HG03520 (cell line): ENCODE measurements around the gene ADCY6.

Source experiments
- ATAC-seq: cut with Tn5 transposase; IDR thresholded peaks from one replicate; pipeline ENCODE4 v1.9.1; 2021; ENCODE audit warnings: mild to moderate bottlenecking, moderate library complexity; ENCODE audit not compliant: unreplicated experiment

Gene ADCY6

DNA sequence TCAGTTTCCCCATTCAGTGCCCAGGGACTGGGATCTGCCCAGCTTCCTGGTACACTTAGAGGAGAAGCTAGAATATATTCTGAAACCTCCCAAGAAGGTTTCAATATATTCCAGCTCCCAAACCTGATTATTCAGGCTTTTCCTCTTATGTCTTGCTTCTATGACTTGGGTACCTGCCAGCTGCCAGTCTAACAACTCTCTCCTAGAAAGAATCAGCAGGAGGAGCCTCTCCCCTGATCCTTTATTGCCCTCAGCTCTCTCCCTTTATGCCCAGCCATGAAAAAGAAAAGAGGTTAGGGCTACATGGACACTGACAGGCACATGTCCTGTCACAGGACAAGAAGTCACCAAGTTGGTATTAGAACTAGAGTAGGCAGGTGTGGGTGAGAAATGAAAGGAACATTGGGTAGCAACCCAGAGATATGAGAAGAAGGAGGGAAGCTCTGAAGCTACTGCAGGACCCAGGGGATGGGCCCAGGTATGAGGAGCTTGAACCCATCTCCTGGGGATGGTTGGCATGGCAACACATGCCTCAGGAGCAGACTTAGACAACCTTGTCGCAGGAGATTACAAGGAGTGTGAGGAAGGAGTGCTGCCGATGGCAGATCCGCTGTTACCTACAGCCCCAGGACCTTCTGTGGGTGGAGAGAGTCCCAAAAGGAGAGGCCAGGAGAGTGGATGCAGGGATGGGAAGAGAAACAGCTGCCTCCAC, 27.4 kb upstream of the ADCY6 start:
- no peak for ATAC-seq

- ATAC-seq = no peak
These were observed 26.5 kb upstream of the ADCY6 start for GRCh38 chr12:48815126-48816110.

DNA sequence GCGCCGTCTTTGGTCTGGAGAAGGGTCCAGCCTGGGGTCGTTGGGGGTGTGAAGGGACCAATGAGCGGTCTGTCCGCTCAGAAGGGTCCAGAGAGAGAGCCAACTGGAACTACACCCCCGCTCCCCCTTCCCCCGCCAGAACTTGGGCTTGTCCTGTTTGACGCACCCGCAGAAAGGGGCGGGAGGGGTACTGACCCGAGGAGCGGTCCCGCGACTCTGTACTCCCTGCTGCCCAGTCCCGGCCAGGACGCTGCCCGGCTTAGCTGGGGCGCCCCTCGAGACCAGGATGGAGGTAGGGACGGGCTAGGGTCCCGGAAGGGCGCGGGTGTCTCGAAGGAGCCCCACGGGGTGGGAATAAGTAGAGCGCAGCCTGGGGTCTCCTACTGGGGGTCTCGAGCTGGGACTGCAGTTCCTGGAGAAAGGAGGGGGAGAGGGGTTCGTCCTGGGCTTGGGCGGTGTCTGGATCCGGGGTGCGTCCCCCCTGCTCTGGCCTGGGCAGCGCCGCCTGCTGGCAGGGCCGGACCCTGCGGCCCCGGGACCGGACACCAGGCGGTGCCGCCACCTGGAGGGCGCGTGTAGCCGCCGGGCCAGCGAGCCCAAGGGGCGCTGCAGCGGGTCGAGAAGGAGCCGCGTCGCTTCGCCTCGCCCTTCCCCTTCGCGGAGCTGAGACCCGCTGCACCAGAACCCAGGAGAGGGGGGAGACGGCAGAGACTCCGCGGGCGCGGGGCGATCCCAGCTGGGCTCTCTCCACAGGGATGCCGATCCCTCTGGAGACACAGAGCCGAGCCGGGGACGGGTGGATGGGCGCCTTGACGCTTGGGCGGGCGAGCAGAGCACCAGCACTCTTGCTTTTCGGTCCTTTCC, 25.6 kb upstream of the ADCY6 start:
- ATAC-seq = peak; percentile 70

GRCh38 chr12:48813465-48814261, 24.8 kb upstream of the ADCY6 start:
- ATAC-seq = no peak

DNA sequence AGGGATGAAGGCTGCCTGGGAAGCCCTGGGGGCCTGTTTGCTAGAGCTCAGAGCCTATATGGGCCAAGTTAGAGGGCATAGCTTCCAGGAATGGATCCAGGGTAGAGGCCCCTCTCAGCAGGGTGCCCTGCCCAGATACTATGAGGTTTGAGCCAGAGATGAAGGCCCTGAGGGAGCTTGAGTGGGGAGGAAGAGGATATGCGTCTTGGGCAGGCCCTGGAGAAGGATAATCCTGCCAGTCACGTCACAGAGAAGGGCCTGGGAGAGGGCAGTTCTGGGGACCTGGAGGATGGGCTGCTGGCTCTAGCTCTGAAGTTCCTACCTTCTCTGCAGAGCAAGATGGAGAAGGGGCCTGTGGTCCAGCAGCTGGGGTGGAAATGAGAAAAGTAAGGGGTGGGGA, 23.5 kb upstream of the ADCY6 start:
- no peak for ATAC-seq

- no peak for ATAC-seq
These were observed 22.7 kb upstream of the ADCY6 start for GRCh38 chr12:48811437-48812090.

- no peak for ATAC-seq
These were observed 22.1 kb upstream of the ADCY6 start for GRCh38 chr12:48810903-48811431.

DNA sequence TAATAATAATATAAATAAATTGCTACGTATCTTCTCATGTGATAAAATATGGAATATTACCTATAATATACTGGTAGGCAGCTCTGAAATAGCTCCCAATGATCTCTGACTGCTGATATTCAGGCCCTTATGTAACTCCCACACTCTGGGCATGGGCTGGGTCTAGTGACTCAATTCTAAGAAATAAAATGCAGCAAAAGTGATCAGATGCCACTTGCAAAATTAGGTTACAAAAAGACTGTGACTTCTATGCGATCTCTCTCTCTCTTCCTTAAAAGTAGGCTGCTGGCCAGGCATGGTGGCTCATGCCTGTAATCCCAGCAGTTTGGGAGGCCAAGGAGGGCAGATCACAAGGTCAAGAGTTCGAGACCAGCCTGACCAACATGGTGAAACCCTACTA, 19.1 kb upstream of the ADCY6 start:
- no peak for ATAC-seq

GRCh38 chr12:48803675-48804074, 14.8 kb upstream of the ADCY6 start:
- no peak for ATAC-seq

GRCh38 chr12:48800971-48801370, 12.1 kb upstream of the ADCY6 start:
- ATAC-seq = no peak

GRCh38 chr12:48800457-48800856, 11.6 kb upstream of the ADCY6 start:
- ATAC-seq = no peak

GRCh38 chr12:48796976-48797375, 8.1 kb upstream of the ADCY6 start:
- ATAC-seq = no peak

- no peak for ATAC-seq
These were observed 6.9 kb upstream of the ADCY6 start for GRCh38 chr12:48795550-48796455.

DNA sequence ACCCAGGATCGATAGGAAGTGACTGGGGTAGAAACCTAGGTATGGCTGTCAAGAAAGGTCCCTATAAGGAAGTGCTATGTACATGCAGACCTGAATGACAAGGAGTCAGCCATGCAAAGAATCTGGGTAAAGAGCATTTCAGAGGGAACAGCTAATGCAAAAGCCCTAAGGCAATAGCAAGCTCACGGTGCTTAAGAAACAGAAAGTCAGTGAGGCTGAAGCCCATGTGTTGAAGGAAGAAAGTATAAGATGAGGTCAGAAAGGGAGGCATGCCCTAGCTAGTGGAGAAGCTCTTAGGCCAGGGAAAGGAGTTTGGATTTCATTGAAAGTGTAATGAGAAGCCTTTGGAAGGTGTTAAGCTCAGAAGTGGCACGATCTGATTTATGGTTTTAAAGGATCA, 6.0 kb upstream of the ADCY6 start:
- no peak for ATAC-seq

DNA sequence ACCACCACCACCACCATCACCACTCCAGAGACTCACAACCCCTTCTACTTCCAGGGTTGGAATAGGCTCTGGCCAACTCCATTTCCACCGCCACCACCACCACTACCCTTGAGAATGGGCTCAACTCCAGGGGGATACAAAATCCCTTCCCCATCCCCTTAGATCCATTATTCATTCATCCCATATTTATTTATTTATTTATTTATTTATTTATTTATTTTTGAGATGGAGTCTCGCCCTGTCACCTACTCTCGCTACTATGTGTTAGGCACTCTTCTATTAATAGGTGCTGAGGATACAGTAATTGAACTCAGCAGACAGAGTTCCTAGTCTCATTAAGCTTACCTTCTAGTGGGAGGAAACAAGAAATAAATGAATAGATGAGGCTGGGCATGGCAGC, 4.8 kb upstream of the ADCY6 start:
- ATAC-seq = no peak

DNA sequence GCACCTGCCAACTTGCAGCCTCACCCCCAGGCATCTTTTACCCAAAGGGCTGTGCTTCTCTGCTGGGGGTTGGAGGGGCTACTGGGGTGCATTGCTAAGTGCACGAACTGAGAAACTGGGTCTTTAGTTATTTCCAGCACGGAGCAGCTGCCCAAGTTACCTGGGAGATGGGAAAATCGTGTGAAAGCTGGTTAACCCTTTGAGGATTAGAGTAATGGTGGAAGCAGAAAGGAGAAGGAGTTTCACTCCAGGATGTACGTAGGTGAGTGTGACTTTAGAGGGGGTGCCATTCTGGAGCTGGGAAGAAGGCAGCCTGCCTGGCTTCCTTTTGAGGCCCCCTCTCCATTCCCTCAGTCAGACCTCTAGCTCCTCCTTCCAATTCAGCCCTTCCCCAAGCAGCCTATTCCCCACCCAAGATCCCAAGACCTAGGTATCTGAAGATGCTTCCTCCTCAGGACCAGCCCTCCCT, 1.0 kb upstream of the ADCY6 start:
- no peak for ATAC-seq

DNA sequence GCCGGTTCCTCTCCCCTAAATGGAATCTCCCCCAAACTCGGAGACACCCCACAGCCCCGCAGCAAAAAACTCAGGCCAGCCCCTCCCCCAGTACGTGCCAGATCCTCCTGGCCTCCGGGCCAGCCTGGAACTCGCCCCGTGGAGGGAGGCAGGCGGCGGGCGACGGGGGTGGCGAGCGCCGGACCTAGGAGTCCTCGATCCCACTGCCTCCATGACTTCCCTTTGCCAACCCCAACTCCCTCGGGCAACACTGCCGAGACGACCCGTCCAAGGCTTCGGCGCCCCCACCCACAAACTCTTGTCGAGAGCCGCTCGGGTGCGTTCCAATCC, 400 bp downstream of the ADCY6 start:
- ATAC-seq = no peak

- no peak for ATAC-seq
These were observed 932 bp downstream of the ADCY6 start for GRCh38 chr12:48787791-48788523.
